IPS-18c (cell line): ENCODE results near the gene SLC25A19.

Source experiments
- H3K4me3 ChIP-seq: 2 replicates; pipeline ENCODE4 v1.7.0; 2013; ENCODE audit warnings: low read depth, mild to moderate bottlenecking, low read length, moderate library complexity; ENCODE audit not compliant: insufficient read depth
- H3K9me3 ChIP-seq: one replicate; pipeline ENCODE4 v1.6.1; 2013; ENCODE audit warnings: mild to moderate bottlenecking, low read length, moderate library complexity; ENCODE audit not compliant: control insufficient read depth, insufficient read depth

The SLC25A19 gene

DNA sequence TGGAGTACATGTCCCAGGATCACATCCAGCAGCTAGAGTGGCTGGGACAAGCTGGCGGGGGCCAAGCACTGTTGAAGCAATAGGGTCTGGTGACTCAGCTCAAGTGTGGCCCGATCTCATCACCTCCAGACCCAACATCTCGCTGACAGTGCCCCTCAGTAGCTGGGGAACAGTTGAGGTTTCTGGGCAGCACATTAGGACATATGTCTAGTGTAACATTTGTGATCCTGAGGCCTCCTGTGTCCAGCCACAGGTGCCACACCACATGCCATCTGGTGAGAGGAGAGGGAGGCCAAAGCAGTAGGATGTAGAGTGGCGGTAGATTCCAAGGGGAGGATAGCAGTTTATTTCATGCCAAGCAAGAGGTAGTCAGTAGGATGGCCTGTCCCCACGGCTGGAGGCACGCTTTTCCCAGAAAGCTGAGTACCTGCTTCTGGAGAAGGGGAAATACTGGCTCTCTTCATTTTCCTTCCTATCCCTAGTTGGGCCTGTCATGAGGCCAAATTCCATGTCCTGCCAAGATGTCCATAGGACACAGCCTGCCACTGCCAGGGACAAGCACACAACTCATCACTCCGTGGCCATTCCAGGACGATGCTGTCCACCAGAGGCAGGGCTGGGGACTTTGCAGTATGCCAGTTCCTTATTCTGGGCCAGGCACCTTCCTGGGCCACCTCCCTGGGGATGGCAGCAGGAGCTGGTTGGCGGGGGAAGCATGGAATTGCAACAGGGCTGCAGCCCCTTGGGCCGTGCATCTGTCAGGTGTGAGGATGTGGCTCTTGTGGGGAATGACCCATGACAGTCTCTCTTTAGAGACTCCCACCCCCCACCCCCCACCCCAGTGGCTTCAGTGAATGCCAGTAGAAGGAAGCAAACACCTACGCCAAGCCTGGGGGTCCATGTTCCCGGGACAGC lies 51.9 kb downstream of the SLC25A19 start:
- H3K4me3 ChIP-seq: no peak overlapping the region
- H3K9me3 ChIP-seq: no peaks in the 10 kb centered on the region

DNA sequence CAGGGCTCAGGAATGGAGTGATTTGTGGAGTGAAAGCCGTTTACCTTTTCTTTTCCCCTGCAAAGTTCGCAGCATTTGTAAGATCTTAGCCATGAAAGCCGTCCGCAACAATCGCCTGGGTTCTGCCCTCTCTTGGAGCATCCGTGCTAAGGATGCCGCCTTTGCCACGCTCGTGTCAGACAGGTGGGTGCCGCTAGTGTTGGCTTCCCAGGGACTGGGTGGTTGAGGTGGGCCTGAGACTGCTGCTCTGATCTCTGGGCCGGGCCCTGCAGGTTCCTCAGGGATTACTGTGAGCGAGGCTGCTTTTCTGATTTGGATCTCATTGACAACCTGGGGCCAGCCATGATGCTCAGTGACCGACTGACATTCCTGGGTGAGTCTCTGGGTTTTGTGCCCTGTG lies 56.4 kb downstream of the SLC25A19 start:
- no peak overlapping the region for H3K4me3 ChIP-seq

DNA sequence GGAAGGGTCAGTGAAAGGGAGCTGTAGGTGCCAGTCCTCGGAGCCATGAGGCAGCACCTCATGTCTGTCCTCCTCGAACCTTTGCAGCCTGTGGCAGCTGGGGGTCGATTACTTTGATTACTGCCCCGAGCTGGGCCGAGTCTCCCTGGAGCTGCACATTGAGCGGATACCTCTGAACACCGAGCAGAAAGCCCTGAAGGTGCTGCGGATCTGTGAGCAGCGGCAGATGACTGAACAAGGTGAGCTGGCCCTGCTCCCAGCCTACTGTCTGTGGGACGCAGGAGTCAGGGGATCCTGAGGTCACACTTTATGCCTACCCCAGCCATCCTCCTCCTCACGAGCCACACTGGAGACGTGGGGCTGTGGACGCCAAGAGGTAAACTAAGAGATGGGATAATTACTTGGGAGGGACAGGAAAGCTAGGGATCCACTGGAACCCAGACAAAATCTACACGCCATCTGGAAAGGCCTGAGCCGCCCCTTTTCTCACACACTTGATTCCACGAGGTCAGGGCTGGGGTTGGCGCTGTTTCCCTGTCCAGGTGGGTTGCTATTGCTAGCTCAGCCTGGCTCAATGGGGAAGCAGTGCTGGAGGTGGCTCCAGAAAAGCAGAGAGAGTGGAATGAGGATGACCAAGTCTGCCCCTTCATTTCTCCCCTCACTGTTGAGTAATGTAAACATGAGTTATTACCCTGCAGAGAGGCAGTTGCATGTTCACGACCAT lies 57.3 kb downstream of the SLC25A19 start:
- no peak overlapping the region for H3K4me3 ChIP-seq
- H3K9me3 ChIP-seq: no peaks in the 10 kb centered on the region

More for the DNA sequence above, 56.4 kb downstream of the SLC25A19 start:
- H3K9me3 ChIP-seq: no peaks in the 10 kb centered on the region

DNA sequence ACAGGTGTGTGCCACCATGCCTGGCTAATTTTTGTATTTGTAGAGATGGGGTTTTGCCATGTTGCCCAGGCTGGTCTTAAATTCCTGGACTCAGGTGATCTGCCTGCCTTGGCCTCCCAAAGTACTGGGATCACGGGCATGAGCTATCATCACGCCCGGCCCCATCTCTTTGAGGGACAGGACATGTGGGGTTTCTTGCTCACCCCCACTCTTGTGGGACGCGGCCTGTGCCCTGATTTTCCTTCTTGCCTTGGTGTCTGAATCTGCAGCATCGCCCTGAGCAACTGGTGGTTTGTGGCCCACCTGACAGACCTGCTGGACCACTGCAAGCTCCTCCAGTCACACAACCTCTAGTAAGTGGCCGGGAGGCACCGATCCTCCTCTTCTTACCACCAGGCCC lies 58.2 kb downstream of the SLC25A19 start:
- Histone ChIP-seq H3K9me3 (no peaks in the 10 kb centered on the region), H3K4me3 (no peak overlapping the region)

DNA sequence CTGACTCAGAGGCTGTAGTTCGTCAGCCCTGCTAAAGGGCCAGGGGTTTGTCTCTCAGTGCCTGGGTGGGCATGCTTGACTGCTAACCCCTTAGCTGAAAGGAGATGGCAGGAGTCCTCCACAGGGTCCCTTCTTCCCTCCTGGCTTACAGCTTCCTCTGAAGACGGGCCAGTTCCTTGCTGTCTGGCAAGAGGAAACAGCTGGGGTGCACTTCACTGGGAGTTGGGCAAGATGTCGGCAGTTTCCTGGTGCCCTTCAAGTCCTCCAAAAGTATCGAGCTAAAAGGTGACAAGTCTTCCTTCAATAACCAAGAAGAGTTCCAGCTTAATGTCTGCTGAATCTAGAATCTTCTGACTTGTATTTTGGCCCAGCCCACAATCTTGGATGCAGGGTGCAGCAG lies 60.4 kb downstream of the SLC25A19 start:
- no peaks in the 10 kb centered on the region for H3K9me3 ChIP-seq
- no peak overlapping the region for H3K4me3 ChIP-seq

DNA sequence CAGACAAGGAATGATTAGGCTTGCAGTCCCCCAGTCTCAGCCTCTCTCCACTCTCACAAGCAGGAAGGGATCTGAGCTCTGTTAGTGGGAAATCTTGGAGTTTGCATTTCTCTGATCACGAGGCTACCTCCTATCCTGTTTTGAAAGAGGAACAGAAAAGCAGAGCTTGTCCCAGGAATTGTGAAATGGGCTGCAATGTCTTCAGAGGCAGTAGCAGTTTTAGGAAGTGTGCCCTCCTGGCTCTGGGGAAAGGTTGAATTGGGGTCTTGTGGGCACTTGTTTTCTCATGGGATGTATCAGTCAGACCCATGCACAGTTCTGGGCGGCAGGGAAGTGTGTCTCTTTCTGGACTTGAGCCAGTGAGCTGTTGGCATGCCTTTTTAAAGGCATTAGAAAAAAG lies 60.9 kb downstream of the SLC25A19 start:
- H3K4me3 ChIP-seq: no peak overlapping the region
- no peaks in the 10 kb centered on the region for H3K9me3 ChIP-seq

DNA sequence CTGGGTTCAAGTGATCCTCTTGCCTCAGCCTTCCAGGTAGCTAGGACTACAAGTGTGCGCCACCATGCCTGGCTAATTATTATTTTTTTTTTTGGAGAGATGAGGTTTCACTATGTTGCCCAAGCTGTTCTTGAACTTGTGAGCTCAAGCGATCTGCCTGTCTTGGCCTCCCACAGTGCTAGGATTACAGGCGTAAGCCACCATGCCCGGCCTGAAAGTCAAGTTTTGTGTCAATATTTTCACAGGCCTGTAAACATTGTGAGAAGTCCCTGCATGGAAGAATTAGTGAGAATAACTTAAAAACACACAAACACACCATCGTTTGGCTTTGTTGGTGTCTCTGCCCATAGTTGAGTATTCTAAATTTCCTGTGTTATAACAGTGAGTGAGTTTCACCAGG lies 61.5 kb downstream of the SLC25A19 start:
- H3K4me3 ChIP-seq: no peak overlapping the region

DNA sequence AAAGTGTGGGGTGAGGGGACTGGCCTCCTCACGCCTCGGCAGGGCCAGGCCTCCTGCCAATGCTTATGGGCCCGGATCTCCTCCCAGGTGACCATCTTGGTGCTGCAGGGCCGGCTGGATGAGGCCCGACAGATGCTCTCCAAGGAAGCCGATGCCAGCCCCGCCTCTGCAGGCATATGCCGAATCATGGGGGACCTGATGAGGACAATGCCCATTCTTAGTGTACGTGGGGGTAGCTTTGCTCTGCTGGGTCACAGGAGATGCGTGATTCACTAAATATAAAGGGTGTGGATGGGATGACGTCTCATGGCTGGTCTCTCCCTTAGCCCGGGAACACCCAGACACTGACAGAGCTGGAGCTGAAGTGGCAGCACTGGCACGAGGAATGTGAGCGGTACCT lies 64.2 kb downstream of the SLC25A19 start:
- no peaks in the 10 kb centered on the region for H3K9me3 ChIP-seq
- no peak overlapping the region for H3K4me3 ChIP-seq

More for the DNA sequence above, 61.5 kb downstream of the SLC25A19 start:
- no peaks in the 10 kb centered on the region for H3K9me3 ChIP-seq
